ENCODE results near the gene LRPPRC. TPM values are rescaled to one million over a fixed set of nuclear protein-coding genes. Genes with fewer than 3 reads are reported as not detected.

Gene LRPPRC
- polyA plus RNA-seq, 1 of the 3 experiments (the other 2 are of a cell fraction), result 31.4 TPM

GRCh38 chr2:43943809-43944452 is 51.9 kb downstream of the LRPPRC start (continued):
- no peak for TF ChIP-seq TAF1 (IDR thresholded peaks at IDR 0.05; ENCODE audit: borderline replicate concordance, low read depth, low read length)
- TF ChIP-seq MXI1 (IDR thresholded peaks at IDR 0.05; ENCODE audit: low read depth, low read length), result peak; percentile 63; the same call in 1 of the 2 replicates
- peak; percentile 66 for TF ChIP-seq TCF12 (IDR thresholded peaks at IDR 0.05)
- peak; percentile 98 for TF ChIP-seq GATA2 (CRISPR knock-in tag; IDR thresholded peaks at IDR 0.05)
- peak; percentile 50; the same call in 1 of the 2 replicates for TF ChIP-seq RFX5 (IDR thresholded peaks at IDR 0.05; ENCODE audit: low read length)
- no peak for TF ChIP-seq NFIC (IDR thresholded peaks at IDR 0.05; ENCODE audit: borderline replicate concordance)
- no peak for TF ChIP-seq YY1 (IDR thresholded peaks at IDR 0.05; ENCODE audit: low read depth)
- no peak for TF ChIP-seq RXRA (IDR thresholded peaks at IDR 0.05; ENCODE audit: borderline replicate concordance, low read depth)
- TF ChIP-seq POLR2AphosphoS5 (IDR thresholded peaks at IDR 0.05; ENCODE audit: low read depth, low read length), result peak; percentile 58; the same call in 1 of the 2 replicates
- TF ChIP-seq GABPA (IDR thresholded peaks at IDR 0.05; ENCODE audit: low read depth), result no peak
- TF ChIP-seq MEF2A (IDR thresholded peaks at IDR 0.05; ENCODE audit: borderline replicate concordance, low read depth), result no peak
- no peak for TF ChIP-seq USF2 (IDR thresholded peaks at IDR 0.05; ENCODE audit: borderline replicate concordance, low read depth, low read length)

GRCh38 chr2:43943323-43943722 is 52.5 kb downstream of the LRPPRC start:
- Histone ChIP-seq H2AFZ (ENCODE audit: low read depth) (no peak overlapping the region), H3K27me3 (ENCODE audit: insufficient read depth) (no peaks in the 10 kb centered on the region), H3F3A (replicated peaks; ENCODE audit: insufficient read depth) (peaks cover 3% of the 10 kb centered on the region), H3K9ac (no peak overlapping the region), H3K9me3 (no peaks in the 10 kb centered on the region), H3K79me2 (ENCODE audit: insufficient read depth) (peaks cover 5% of the 10 kb centered on the region; the same call in 1 of the 2 replicates), H3K36me3 (replicated peaks in 1 of 2; ENCODE audit: control insufficient read depth in 1 of 2, insufficient read depth in 2 of 2, low read length in 1 of 2) (peaks cover 76 to 94% of the 10 kb centered on the region in 2 experiments), H3K27ac (ENCODE audit: low read depth in 2 of 2, low read length in 1 of 2) (peak overlapping the region in 1 of 2 experiments; percentile 95; a peak in 2 of 4 replicates), H3K9me2 (no peaks in the 10 kb centered on the region), H4K20me1 (ENCODE audit: insufficient read depth) (no peaks in the 10 kb centered on the region), H3K4me3 (ENCODE audit: low read depth in 2 of 2, low read length in 1 of 2) (no peak overlapping the region), H3K4me1 (ENCODE audit: control insufficient read depth in 1 of 2, insufficient read depth in 2 of 2, low read depth in 1 of 2, low read length in 1 of 2) (peaks cover 0 to 48% of the 10 kb centered on the region in 2 experiments; a peak in 2 of 4 replicates), H3K4me2 (no peak overlapping the region)
- ChIA-PET POLR2A (no interaction called here), CTCF (interaction anchor here (0.7 to 10.8 kb wide), 4 partner anchors 19 to 82 kb away, joined by 3 to 77 read pairs (median 3); no protein-coding TSS in a partner anchor)
- DNase-seq, result no peak
- WGBS (ENCODE audit: low lambda C conversion rate), result 97% methylated on average over 1 of the region's 1 CpG
- TF ChIP-seq CHD2 (IDR thresholded peaks at IDR 0.05; ENCODE audit: low read length, partially characterized antibody), result no peak
- no peak for TF ChIP-seq NRF1 (IDR thresholded peaks at IDR 0.05; ENCODE audit: low read depth, low read length)
- TF ChIP-seq ZBTB33 (IDR thresholded peaks at IDR 0.05; ENCODE audit: borderline replicate concordance, low read depth), result no peak
- no peak for TF ChIP-seq FOXM1 (IDR thresholded peaks at IDR 0.05; ENCODE audit: low read depth)
- TF ChIP-seq PBX3 (IDR thresholded peaks at IDR 0.05), result no peak
- TF ChIP-seq EZH2phosphoT487 (IDR thresholded peaks at IDR 0.05; ENCODE audit: borderline replicate concordance, low read depth), result no peak
- TF ChIP-seq RXRA (IDR thresholded peaks at IDR 0.05; ENCODE audit: borderline replicate concordance, low read depth), result no peak
- no peak for TF ChIP-seq RFX5 (IDR thresholded peaks at IDR 0.05; ENCODE audit: low read length)
- no peak for TF ChIP-seq NFIC (IDR thresholded peaks at IDR 0.05; ENCODE audit: borderline replicate concordance)
- TF ChIP-seq ELF1 (IDR thresholded peaks at IDR 0.05), result no peak
- no peak for TF ChIP-seq USF2 (IDR thresholded peaks at IDR 0.05; ENCODE audit: borderline replicate concordance, low read depth, low read length)
- no peak for TF ChIP-seq FOSL2 (IDR thresholded peaks at IDR 0.05; ENCODE audit: borderline replicate concordance, low read depth)
- no peak for TF ChIP-seq MXI1 (IDR thresholded peaks at IDR 0.05; ENCODE audit: low read depth, low read length)
- no peak for TF ChIP-seq JUND (IDR thresholded peaks at IDR 0.05)
- TF ChIP-seq USF1 (IDR thresholded peaks at IDR 0.05; ENCODE audit: borderline replicate concordance, low read depth), result no peak

Data from SK-N-SH (cell line).